Keratinocyte (primary cell): ENCODE data around the gene C9orf50. TPM values are rescaled to one million over a fixed set of nuclear protein-coding genes. Genes with fewer than 3 reads are reported as not detected.
A peak's percentile ranks its signal among the peaks of the same experiment; 100 is the strongest.

Source experiments
- DNase-seq: peaks from one replicate; pipeline ENCODE4 v3.0.0-alpha.2; 2011; ENCODE audit warnings: low read depth, missing footprints, low spot score
- FAIRE-seq: peaks from 2 replicates; lab custom pipeline; 2011; peaks lifted over from hg19 to GRCh38; lab: Jason Lieb, UNC
- H2AFZ ChIP-seq: 2 replicates; pipeline ENCODE4 v1.6.0; 2012; ENCODE audit warnings: low read length, control low read depth, inconsistent platforms; ENCODE audit not compliant: control insufficient read depth
- H3K27ac ChIP-seq: 2 replicates; pipeline ENCODE4 v1.5.1; 2011; ENCODE audit warnings: low read length; ENCODE audit not compliant: control insufficient read depth, insufficient read depth
- H3K27me3 ChIP-seq: 3 replicates; pipeline ENCODE4 v1.6.0; 2011; ENCODE audit warnings: low read length; ENCODE audit not compliant: control insufficient read depth, insufficient read depth; ENCODE audit errors: extremely low read depth
- H3K36me3 ChIP-seq, 2 experiments: 2 replicates in 1 of 2; 3 replicates in 1 of 2; pipeline ENCODE4 v1.5.1; 2011; ENCODE audit warnings: low read length in 2 of 2, mild to moderate bottlenecking in 1 of 2; ENCODE audit not compliant: control insufficient read depth in 2 of 2, insufficient read depth in 2 of 2; ENCODE audit errors: extremely low read depth in 1 of 2
- H3K4me1 ChIP-seq: 3 replicates; pipeline ENCODE4 v1.5.1; 2011; ENCODE audit warnings: low read length; ENCODE audit not compliant: control insufficient read depth, insufficient read depth; ENCODE audit errors: extremely low read depth
- H3K4me2 ChIP-seq: 3 replicates; pipeline ENCODE4 v1.6.0; 2011; ENCODE audit warnings: low read depth, low read length; ENCODE audit not compliant: control insufficient read depth, insufficient read depth; ENCODE audit errors: extremely low read depth
- H3K4me3 ChIP-seq, 3 experiments: fragments of 200-600 bp in 1 of 3; sonication (generic) in 1 of 3; 2 replicates in 2 of 3; 3 replicates in 1 of 3; pipeline ENCODE4 v1.5.1; 2011 to 2016; ENCODE audit warnings: low read length in 3 of 3, mild to moderate bottlenecking in 3 of 3, control low read depth in 2 of 3, inconsistent platforms in 1 of 3, low read depth in 1 of 3, mixed read lengths in 1 of 3, mixed run types in 1 of 3, moderate library complexity in 1 of 3; ENCODE audit not compliant: control insufficient read depth in 2 of 3, insufficient read depth in 2 of 3; ENCODE audit errors: extremely low read depth in 1 of 3
- H3K79me2 ChIP-seq: 2 replicates; pipeline ENCODE4 v1.6.0; 2012; ENCODE audit warnings: low read length; ENCODE audit not compliant: control insufficient read depth, insufficient read depth
- H3K9ac ChIP-seq: 3 replicates; pipeline ENCODE4 v1.6.0; 2011; ENCODE audit warnings: low read length; ENCODE audit not compliant: control insufficient read depth, insufficient read depth; ENCODE audit errors: extremely low read depth
- H3K9me1 ChIP-seq: 3 replicates; pipeline ENCODE4 v1.6.0; 2011; ENCODE audit warnings: low read length; ENCODE audit not compliant: control insufficient read depth, insufficient read depth; ENCODE audit errors: extremely low read depth
- H3K9me3 ChIP-seq: 2 replicates; pipeline ENCODE4 v1.5.1; 2012; ENCODE audit warnings: low read depth, low read length; ENCODE audit not compliant: control insufficient read depth
- H4K20me1 ChIP-seq: 3 replicates; pipeline ENCODE4 v1.6.0; 2011; ENCODE audit warnings: low read length; ENCODE audit not compliant: control insufficient read depth, insufficient read depth; ENCODE audit errors: extremely low read depth
- EZH2 ChIP-seq: IDR thresholded peaks from one replicate; pipeline ENCODE4 v1.6.1; 2012; ENCODE audit warnings: inconsistent platforms, mild to moderate bottlenecking, low read length, moderate library complexity
- dilution Hi-C: fragments of 300-500 bp; cut with MboI; formaldehyde crosslinking; loops from one replicate; pipeline ENCODE4 v1.7.0; 2020; ENCODE audit warnings: low sequenced_read_pairs; ENCODE audit not compliant: extremely low pct_ligation_motif_present
- polyA plus RNA-seq, 5 experiments: library from polyadenylated mRNA; depleted of rRNA in 3 of 5; stranded (reverse) in 3 of 5; stranded (forward) in 1 of 5; unstranded in 1 of 5; fragments of >200 nt; gene quantifications; 1 replicate in 1 of 5; 2 replicates in 3 of 5; 3 replicates in 1 of 5; pipeline versions ENCODE4 v1.2.1 to v1.2.3, GENCODE V29; 2011 to 2012; ENCODE audit warnings: missing spikeins in 2 of 5, low read depth in 1 of 5, low replicate concordance in 1 of 5
- TF ChIP-seq, protein P1 (sequence below), 3 experiments: IDR thresholded peaks in 1 of 3; conservative IDR thresholded peaks in 1 of 3; optimal IDR thresholded peaks in 1 of 3; 2 replicates in 2 of 3; 3 replicates in 1 of 3; pipeline versions ENCODE3 to v1.5.1; 2011; ENCODE audit warnings: low read length in 3 of 3, mild to moderate bottlenecking in 3 of 3, moderate library complexity in 2 of 3, control low read depth in 1 of 3, inconsistent platforms in 1 of 3; ENCODE audit not compliant: insufficient read depth in 2 of 3; ENCODE audit errors: extremely low read depth in 1 of 3

The C9orf50 gene
- polyA plus RNA-seq, 1 donor (not counting 4 experiments of a cell fraction or from before 2014, with no cell fraction given) = not detected

DNA sequence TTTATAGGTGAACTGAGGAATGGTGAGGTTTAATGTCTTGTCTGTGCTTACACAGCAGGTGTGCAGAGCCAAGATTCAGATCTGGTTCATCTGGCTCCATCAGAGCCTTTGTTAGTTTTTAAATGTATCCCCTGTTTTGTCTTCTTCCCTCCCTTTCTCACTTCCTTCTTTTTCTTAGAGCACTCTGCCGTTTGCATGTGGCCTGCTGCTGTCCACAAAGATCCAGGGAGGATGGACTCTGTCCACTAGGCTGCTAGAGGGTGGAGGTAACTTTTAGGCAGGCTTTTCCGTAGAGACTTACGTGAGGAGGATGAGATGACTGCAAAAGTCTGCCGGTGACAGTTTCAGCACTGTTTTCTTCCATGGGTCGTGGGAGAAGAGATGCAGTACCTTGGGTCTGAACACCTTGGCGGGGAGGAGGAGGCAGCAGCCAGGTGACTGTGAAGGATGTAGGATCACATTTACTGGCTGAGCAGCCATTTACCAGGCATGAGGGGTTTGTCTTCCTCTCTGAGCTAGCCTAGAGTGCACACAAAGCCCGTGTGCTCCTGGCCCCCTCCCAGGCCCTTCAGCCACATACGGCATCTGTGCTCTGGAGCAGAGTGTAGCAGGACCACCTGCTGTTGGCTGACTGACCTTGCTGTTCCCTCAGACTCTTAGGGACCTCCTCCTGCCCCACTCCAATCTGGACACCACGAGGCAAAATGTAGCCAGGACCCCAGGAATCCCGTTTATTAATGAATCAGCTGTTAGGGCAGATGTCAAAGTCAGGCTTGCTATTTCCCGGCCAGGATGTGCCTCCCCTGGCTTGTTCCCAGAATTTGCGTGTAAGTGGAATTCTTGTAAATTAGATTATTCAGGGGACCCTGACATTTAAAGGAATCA lies 6.9 kb upstream of the C9orf50 start:
- DNase-seq = no peak
- Histone ChIP-seq H3K27ac (no peak overlapping the region), H3K9ac (peak overlapping the region; percentile 95), H3K4me1 (peaks cover 43% of the 10 kb centered on the region), H3K4me2 (peak overlapping the region; percentile 100), H4K20me1 (peaks cover 28% of the 10 kb centered on the region), H3K9me1 (peaks cover 6% of the 10 kb centered on the region), H3K4me3 (peak overlapping the region in 2 of 3 experiments; percentile 96 to 99), H3K9me3 (no peaks in the 10 kb centered on the region), H3K79me2 (peaks cover 67% of the 10 kb centered on the region), H3K36me3 (peaks cover 3 to 15% of the 10 kb centered on the region in 2 experiments), H3K27me3 (no peaks in the 10 kb centered on the region), H2AFZ (no peak overlapping the region)
- TF ChIP-seq, protein P1, sequence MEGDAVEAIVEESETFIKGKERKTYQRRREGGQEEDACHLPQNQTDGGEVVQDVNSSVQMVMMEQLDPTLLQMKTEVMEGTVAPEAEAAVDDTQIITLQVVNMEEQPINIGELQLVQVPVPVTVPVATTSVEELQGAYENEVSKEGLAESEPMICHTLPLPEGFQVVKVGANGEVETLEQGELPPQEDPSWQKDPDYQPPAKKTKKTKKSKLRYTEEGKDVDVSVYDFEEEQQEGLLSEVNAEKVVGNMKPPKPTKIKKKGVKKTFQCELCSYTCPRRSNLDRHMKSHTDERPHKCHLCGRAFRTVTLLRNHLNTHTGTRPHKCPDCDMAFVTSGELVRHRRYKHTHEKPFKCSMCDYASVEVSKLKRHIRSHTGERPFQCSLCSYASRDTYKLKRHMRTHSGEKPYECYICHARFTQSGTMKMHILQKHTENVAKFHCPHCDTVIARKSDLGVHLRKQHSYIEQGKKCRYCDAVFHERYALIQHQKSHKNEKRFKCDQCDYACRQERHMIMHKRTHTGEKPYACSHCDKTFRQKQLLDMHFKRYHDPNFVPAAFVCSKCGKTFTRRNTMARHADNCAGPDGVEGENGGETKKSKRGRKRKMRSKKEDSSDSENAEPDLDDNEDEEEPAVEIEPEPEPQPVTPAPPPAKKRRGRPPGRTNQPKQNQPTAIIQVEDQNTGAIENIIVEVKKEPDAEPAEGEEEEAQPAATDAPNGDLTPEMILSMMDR (optimal IDR thresholded peaks at IDR 0.05 in 1 of 3, IDR thresholded peaks at IDR 0.05 in 1 of 3, conservative IDR thresholded peaks at IDR 0.05 in 1 of 3; ENCODE audit: extremely low read depth in 1 of 3, insufficient read depth in 2 of 3, low read length in 3 of 3) = no peak
- TF ChIP-seq EZH2 = no peak
- no peak for FAIRE-seq
- dilution Hi-C loops = no loop called here

DNA sequence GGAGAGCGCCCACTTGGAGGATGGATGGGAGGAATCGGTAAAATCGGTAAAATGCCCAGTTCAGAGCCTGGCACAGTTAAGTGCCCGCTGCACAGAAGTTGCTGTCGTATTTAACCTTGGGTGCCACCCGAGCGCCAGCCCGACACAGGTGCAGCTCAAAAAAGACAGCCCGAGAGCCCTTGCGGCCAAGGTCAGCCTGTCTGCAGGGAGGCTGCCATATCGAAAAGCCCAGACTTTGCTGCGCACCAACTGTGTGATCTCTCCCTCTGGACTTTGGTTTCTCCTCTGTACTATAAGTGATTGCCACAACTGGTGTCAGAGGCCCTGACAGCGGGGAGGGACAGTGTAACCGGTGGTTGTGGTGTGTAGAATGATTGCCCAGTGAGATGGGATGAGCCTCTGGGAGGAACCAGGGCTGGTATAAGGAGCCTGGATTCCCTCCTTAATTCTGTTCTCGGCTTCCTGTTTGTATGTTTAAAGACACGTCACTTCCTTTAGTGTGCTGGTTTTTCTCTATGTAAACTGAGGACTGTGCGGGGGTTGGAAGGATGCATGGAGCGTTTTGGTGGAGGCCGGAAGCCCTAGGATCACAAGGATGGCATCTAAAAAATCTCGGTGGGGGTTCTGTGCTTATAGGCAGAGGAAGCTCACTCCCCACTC lies 5.9 kb upstream of the C9orf50 start:
- Histone ChIP-seq H3K9ac (peak overlapping the region; percentile 95), H3K4me3 (peak overlapping the region; percentile 94 to 99 (median 96)), H3K4me1 (peaks cover 36% of the 10 kb centered on the region), H3K4me2 (peak overlapping the region; percentile 100), H3K27me3 (no peaks in the 10 kb centered on the region), H3K36me3 (peaks cover 2 to 11% of the 10 kb centered on the region in 2 experiments), H4K20me1 (peaks cover 20% of the 10 kb centered on the region), H3K27ac (peak overlapping the region; percentile 92), H2AFZ (peak overlapping the region; percentile 70), H3K9me3 (no peaks in the 10 kb centered on the region), H3K9me1 (peaks cover 6% of the 10 kb centered on the region), H3K79me2 (peaks cover 56% of the 10 kb centered on the region)
- DNase-seq (no peak), FAIRE-seq (no peak)
- no peak for TF ChIP-seq EZH2
- TF ChIP-seq, protein P1 (optimal IDR thresholded peaks at IDR 0.05 in 1 of 3, IDR thresholded peaks at IDR 0.05 in 1 of 3, conservative IDR thresholded peaks at IDR 0.05 in 1 of 3; ENCODE audit: extremely low read depth in 1 of 3, insufficient read depth in 2 of 3, low read length in 3 of 3) = no peak
- dilution Hi-C loops = no loop called here
